ENCODE data around the gene GJB4.
"Not testable (repeated sequence)": the region's sequence is repeated elsewhere in the genome, so short reads cannot be mapped to it uniquely, and the experiment has no call there.

GJB4 gene

DNA sequence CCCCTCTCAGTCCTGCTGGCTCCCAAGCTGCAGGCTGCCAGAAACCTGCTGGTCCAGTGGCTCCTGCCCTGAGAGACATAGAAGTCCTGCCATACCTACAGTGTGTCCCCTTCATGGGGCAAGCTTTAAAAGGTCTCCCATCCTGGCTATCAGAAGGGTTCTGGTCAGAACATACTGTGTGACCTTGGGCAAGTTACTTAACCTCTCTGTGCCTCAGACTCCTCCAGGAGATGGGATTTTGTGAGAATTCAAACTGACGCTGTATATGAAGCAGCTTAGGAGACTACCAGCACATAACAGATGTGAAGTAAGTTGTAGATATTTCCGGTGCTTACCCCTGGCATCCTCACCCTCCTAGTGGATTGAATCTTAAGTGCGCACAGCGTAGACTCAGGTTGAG lies 13.4 kb upstream of the GJB4 start:
- FAIRE-seq, result no peak
- no peak for DNase-seq (ENCODE audit: extremely low spot score, insufficient read length, low read depth)

DNA sequence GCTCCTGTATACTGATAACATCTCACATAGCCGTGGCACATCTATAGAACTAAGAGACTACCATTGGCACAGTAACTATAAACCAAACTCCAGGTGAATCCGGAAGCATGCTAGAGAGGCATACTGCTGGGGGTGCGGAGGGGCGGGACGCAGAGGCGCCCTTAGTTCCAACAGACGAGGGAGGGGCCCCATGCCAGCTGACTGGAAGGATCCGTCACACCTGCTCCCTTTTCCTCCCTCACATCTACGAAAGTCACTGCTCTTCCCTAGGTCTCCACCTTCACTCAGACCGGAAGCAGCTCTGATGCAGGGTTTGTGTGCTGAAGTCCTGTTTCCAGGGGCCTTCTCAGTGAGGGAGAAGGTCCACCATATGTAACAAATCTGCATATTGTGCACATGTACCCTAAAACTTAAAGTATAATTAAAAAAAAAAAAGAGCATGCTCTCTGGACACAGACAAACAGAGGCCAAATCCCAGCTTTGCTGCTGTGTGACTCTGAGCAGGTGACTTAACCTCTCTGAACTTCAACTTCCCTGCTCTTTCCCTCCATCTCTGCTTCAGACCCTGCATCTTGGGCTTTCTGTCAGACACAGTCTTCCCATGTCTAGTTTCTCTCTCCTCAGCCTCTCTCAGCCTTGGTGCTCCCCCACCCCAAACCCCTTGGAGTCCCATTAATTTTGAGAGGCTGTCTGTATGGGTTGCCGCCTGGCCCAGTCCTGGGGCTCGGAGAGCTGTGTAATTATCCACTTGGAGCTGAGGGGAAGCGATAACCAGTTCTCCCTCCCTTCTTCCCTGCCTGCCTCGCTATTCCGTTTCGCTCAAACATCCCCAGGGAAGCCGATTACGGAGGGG lies 12.5 kb upstream of the GJB4 start:
- DNase-seq (ENCODE audit: extremely low spot score, insufficient read length, low read depth) (no peak), FAIRE-seq (no peak)

DNA sequence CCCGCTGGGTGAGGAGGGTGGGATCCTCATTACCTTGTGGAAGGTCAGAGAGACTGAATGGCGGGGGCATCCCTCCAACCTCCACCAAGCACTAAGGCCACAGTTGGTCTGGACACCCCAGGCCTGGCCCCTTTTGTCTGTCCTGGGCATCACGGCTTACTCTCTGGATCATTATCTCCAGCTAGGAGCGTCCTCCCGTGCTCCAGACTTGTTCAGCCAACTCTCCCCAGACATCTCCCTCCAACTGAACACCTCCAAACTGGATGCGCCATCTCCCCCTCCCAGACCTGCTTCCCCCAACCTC lies 11.9 kb upstream of the GJB4 start:
- DNase-seq (ENCODE audit: extremely low spot score, insufficient read length, low read depth), result no peak
- FAIRE-seq, result no peak

DNA sequence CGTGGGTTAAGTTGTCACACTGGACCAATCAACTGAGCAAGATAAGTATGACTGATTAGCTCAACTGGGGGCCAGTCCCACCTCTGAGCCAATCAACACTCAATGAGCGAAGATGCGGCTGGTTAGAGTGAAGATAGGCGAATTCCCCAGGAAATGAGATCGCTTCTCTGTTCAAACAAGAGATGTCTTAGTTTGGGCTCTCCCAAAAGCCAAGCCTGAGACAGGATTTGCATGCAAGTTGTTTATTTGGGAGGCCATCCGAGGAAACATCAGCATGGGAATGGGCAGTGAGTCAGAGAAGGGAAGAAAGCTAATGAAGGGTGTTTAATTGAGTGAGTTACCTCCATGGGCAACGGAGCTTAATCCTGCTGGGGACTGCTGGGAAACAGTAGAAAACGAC lies 9.5 kb upstream of the GJB4 start:
- FAIRE-seq (no peak), DNase-seq (ENCODE audit: extremely low spot score, insufficient read length, low read depth) (no peak)

DNA sequence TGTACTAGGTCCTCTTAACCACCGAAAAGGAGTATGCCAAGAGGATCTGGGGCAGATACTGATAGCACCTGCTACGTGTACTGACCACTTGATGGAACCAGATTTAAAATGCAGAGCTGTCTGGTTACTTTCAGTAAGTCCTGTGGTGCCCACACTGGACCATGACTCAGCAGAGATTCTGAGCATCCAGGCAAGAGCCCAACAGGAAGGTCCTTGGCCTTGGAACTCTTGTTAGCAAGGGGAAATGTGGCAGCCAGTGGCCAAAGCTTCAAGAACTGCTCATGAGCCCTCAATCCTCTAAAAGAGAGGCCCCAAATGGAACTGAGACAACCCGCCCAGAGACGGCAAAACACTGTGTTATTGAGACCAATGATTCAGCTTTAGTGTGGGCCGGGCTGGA lies 8.9 kb upstream of the GJB4 start:
- no peak for DNase-seq (ENCODE audit: extremely low spot score, insufficient read length, low read depth)
- no peak for FAIRE-seq

DNA sequence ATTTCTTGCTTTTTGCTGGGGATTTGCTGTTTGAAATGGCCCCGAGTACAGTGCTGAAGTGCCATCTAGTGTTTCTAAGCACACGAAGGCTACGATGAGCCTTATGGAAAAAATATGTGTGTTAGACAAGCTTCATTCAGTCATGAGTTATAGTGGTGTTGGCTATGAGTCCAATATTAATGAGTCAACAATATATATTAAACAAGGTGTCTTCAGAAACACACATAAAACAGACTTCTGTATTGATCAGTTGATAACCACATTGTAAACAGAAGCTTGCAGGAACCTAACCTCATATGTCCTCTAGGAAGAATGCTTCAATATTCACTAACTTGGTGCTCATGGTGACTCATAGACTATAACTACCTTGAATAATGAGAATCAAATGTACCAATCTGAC lies 6.4 kb upstream of the GJB4 start:
- DNase-seq (ENCODE audit: extremely low spot score, insufficient read length, low read depth), result no peak
- FAIRE-seq, result no peak

DNA sequence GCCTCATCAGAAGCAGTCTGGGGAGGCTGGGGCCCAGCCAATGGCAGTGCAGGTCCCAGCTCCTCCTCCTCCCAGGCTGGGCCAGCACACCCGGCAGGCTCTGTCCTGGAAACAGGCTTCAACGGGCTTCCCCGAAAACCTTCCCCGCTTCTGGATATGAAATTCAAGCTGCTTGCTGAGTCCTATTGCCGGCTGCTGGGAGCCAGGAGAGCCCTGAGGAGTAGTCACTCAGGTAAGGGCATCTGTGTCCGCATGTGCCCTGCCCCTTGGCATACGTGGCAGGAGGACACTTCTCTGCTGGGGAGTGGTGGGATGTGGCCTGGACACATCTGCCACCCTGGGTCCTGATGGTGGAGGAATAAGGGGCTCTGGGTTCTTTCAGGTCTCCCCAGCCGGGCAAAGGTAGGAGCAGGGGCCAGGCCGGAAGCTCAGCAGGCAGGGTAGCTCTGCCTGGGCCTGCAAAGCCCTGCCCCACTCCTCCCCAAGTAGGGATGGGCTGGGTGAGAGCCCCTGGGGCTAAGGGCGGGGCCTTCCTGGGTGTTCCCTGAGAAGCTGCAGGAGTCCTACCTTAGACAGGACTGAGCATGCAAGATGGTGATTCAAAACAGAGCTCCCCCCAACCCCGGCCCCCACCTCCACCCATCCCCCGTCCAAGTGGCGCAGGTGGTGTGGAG lies 4.4 kb upstream of the GJB4 start, which contains the start of gene GJB5:
Gene GJB5, plus strand, starts transcription at position 84 of the 674 bp plus-strand sequence. CDS start 2,284 bp downstream, outside the sequence.
- no peak for FAIRE-seq

DNA sequence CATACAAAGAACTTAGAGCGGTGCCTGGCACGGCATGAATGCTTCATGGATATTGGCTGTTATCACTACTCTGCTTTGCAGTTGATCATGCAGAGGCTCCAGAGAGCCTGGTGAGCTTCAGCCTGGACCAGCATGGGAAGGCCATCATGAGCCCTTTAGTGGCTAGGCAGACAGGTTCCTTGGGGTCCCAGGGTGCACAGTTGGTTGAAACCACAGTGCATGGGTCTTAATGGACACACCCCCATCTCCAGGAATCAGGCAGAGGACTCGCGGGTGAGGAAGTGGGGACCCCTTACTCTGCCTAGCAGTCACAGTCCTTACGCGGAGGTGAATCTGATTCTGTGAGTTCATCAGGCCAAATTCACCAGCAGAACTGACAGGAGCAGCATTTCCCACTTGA lies 3.6 kb upstream of the GJB4 start:
- DNase-seq (ENCODE audit: extremely low spot score, insufficient read length, low read depth), result no peak
- no peak for FAIRE-seq

More for the DNA sequence above, 4.4 kb upstream of the GJB4 start, which contains the start of gene GJB5:
- DNase-seq (ENCODE audit: extremely low spot score, insufficient read length, low read depth), result no peak

DNA sequence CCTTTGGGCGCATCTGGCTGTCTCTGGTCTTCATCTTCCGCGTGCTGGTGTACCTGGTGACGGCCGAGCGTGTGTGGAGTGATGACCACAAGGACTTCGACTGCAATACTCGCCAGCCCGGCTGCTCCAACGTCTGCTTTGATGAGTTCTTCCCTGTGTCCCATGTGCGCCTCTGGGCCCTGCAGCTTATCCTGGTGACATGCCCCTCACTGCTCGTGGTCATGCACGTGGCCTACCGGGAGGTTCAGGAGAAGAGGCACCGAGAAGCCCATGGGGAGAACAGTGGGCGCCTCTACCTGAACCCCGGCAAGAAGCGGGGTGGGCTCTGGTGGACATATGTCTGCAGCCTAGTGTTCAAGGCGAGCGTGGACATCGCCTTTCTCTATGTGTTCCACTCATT lies 2.2 kb upstream of the GJB4 start:
- no peak for FAIRE-seq
- no peak for DNase-seq (ENCODE audit: extremely low spot score, insufficient read length, low read depth)

DNA sequence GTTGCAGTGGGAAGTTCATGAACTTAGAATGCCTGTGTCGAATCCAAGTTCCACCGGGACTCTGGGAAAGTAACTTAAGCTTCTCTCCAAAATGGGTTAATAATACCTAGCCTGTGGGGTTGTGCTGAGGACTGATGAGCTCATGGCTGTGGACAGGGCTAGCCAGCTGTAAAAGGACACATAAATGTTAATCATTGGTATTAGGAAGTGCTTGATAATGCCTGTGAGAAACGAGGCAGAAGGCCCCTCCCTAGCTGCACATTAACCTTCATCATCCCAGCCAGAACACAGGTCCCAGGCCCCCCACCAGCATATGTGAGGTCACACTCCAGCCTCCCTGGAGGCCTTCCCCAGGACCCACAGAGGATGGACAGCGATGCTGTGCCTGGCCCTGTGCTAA lies 789 bp upstream of the GJB4 start:
- FAIRE-seq (no peak), DNase-seq (ENCODE audit: extremely low spot score, insufficient read length, low read depth) (no peak)

DNA sequence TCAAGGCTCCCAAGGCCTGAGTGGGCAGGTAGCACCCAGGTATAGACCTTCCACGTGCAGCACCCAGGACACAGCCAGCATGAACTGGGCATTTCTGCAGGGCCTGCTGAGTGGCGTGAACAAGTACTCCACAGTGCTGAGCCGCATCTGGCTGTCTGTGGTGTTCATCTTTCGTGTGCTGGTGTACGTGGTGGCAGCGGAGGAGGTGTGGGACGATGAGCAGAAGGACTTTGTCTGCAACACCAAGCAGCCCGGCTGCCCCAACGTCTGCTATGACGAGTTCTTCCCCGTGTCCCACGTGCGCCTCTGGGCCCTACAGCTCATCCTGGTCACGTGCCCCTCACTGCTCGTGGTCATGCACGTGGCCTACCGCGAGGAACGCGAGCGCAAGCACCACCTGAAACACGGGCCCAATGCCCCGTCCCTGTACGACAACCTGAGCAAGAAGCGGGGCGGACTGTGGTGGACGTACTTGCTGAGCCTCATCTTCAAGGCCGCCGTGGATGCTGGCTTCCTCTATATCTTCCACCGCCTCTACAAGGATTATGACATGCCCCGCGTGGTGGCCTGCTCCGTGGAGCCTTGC lies 1.7 kb downstream of the GJB4 start:
- DNase-seq (ENCODE audit: extremely low spot score, insufficient read length, low read depth) (no peak), FAIRE-seq (no peak)

DNA sequence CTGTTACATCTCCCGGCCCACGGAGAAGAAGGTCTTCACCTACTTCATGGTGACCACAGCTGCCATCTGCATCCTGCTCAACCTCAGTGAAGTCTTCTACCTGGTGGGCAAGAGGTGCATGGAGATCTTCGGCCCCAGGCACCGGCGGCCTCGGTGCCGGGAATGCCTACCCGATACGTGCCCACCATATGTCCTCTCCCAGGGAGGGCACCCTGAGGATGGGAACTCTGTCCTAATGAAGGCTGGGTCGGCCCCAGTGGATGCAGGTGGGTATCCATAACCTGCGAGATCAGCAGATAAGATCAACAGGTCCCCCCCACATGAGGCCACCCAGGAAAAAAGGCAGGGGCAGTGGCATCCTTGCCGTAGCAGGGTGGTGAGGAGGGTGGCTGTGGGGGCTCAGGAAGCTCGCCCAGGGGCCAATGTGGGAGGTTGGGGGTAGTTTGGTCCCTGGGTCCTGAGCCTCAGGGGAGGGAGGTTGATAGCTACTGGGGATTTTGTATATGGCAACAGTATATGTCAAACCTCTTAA lies 2.3 kb downstream of the GJB4 start:
- DNase-seq (ENCODE audit: extremely low spot score, insufficient read length, low read depth) (no peak), FAIRE-seq (no peak)

DNA sequence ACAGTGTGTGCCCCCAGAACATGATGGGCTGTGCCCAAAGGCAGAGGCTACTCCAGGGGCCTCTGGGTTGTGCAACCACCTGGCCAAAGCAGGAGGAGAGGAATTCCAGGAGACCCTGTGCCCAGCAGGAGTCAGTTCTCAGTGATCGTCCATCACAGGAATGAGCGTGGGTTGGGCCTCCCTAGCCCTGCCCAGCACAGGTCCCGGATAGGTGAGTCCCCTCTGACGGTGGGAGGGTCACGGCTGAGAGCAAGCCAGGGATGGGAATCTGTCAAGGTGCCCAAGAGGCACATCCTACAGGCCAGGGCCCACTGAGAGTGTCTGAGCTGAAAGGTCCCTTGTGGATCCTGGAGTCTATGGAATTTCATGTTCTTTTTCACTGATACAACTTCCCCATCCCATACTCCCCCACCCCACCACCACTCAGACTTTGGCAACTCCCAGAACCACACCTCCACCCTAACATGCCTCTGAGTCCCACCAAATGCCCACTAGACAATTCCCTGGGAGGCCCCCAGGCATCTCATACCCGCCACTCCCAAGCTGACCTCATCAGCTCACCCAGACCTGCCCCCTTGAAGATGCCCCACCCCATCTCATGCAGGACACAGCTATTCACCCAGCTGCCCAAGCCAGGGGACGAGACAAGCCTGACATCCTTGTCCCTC lies 3.1 kb downstream of the GJB4 start:
- DNase-seq (ENCODE audit: extremely low spot score, insufficient read length, low read depth) (no peak), FAIRE-seq (no peak)

DNA sequence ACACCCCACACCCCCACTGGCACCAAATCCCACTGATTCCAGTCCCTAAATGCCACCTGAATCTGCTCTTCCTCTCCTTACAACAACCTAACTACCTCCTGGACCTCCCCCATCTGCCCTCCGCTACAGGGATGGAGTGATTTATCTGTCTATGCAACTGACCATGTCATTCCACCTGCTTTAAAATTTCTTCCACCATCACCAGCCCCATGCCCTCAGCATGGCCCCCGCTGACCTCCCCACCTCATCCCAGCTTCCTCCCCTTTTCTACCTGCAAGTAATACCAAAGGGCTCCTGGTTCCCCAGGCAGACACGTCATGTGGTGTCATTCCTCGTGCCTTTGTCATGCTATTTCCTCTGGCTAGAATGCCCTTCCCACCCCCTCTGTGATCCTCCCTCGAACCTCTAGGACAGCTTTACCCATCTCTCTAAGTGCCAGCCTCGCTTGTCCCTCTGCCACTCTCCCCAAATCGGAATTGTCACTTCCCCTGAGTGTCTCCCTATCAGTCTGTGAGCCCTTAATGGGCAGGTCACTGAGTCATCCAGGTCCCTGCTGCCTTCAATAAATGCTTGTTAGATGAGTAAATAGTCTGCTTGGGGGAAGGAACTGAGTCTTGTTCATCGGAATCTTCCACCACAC lies 3.7 kb downstream of the GJB4 start:
- FAIRE-seq, result no peak
- no peak for DNase-seq (ENCODE audit: extremely low spot score, insufficient read length, low read depth)

DNA sequence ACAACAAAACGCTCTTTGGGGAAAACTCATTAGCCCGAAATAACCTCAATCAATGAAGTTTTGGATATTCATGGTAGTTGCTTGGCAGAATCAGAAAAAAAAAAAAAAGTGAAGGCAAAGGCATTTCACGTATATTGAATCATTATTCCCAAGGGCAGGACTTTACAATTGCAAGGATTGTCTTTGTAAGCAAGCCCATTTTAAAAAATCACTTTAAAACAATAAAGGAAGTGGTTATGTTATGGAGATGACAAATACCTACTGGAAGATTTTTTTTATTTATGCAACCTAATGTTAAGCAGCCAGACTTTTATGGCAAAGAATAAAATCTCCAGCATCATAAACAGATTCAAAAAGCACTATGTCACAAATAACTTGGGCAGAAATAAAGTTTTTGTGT lies 9.3 kb downstream of the GJB4 start:
- DNase-seq (ENCODE audit: extremely low spot score, insufficient read length, low read depth) (no peak), FAIRE-seq (no peak)

DNA sequence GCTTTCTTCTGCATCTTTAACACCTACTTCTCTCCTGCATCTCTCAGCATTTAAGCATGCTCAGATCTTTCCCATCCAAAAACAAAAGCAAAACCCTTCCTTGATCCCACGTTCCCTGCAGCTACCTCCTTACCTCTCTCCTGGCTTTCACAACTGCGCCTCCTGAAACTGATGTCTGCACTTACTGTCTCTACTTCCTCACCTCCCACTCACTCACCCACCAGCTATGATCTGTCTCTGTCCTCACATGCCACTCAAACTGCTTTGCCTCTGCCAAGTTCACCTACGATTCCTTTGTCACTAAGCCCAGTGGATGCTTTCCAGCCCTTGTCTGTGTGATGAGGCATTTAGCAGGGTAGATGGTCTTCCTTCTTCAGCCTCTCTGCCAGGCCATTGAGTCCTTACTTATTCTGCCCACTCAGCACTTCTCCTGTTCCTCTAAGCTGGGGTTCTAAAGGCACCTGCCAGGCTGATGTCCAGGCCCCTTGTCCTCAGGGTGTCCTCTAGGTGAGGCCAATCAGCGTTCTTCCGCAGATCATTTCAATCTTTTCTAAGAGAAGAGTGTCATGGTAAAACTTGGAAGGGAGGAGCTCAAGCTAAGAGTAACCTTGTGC lies 11.5 kb downstream of the GJB4 start:
- FAIRE-seq (no peak), DNase-seq (ENCODE audit: extremely low spot score, insufficient read length, low read depth) (no peak)

DNA sequence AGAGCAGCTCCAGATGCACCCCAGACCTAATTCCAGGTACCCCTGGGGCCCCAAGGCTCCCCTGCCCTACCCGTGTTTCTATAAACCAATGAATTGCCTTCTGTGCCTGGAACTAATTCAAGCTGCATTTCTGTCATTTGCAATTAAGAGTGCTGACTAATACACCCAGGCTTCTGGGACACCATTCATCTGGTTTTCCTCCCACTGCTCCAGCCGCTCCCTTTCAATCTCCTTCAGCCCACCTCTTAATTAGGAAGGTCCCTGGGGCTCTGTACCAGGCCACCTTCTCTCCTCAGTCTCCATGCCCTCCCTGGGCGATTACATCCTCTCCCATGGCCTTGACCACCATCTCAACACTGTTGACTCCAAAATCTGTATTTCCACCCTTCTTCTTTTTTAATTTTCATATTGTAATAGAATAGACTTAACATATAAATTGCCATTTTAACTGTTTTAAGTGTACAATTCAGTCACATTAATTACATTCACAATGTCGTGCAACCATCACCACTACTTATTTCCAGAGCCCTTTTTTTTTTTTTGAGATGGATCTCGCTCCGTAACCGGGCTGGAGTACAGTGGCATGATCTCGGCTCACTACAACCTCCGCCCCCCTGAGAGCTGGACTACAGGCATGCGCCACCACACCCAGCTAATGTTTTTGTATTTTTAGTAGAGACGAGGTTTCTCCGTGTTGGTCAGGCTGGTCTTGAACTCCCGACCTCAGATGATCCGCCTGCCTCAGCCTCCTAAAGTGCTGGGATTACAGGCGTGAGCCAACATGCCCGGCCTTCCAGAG lies 12.2 kb downstream of the GJB4 start:
- DNase-seq (ENCODE audit: extremely low spot score, insufficient read length, low read depth) (no peak), FAIRE-seq (no peak)

DNA sequence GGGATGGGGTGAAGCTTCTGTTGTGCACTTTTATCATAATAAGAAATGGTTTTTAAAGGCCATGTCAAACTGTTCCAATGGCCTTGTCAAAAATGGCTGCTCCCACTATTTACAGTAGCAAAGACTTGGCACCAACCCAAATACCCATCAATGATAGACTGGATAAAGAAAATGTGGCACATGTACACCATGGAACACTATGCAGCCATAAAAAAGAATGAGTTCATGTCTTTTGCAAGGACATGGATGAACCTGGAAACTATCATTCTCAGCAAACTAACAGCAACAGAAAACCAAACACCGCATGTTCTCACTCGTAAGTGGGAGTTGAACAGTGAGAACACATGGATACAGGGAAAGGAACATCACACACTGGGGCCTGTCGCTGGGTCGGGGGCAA lies 13.6 kb downstream of the GJB4 start:
- FAIRE-seq, result not testable (repeated sequence)

DNA sequence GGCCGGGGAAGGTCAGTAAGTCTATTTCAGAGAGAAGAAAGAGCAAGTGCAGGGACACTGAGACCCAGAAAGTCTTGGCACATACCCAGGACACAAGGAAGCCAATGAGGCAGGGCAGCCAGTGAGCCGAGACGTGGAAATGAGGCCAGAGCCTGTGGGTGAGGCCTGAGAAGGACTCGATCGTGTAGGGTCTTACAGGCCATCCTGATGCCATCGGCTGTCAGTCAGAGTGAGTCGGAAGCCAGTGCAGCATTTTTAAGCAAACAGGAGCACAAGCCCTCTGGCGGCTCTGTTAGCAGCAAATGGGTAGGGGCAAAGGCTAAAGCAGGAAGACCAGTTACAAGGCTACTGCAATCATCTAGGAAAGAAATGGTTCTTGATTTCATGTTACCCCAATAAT lies 15.4 kb downstream of the GJB4 start:
- FAIRE-seq (no peak), DNase-seq (ENCODE audit: extremely low spot score, insufficient read length, low read depth) (no peak)

More for the DNA sequence above, 13.6 kb downstream of the GJB4 start:
- DNase-seq (ENCODE audit: extremely low spot score, insufficient read length, low read depth), result not testable (repeated sequence)
